ENCODE data around the gene FRMPD2.

GRCh38 chr10:48236199-48236621 is 38.3 kb downstream of the FRMPD2 start:
- TF ChIP-seq EZH2 (IDR thresholded peaks at IDR 0.05; ENCODE audit: insufficient read depth, poor library complexity, severe bottlenecking), result no peak
- TF ChIP-seq EZH2phosphoT487 (IDR thresholded peaks at IDR 0.05; ENCODE audit: insufficient read depth, low read depth), result no peak
